ENCODE data around the gene DIS3L2.
A peak's percentile ranks its signal among the peaks of the same experiment; 100 is the strongest.

Gene DIS3L2

GRCh38 chr2:232024457-232024856, 62.9 kb downstream of the DIS3L2 start:
- peak; percentile 43 for DNase-seq (ENCODE audit: extremely low spot score)
- ChIA-PET CTCF (no interaction called here), POLR2A (interaction anchor here (1.6 kb wide), 1 partner anchor 37 kb away, joined by 3 read pairs; no protein-coding TSS in a partner anchor)
- TF ChIP-seq SUZ12 (IDR thresholded peaks at IDR 0.05) (no peak), HDGF (IDR thresholded peaks at IDR 0.05; ENCODE audit: borderline replicate concordance) (no peak), ZNF384 (IDR thresholded peaks at IDR 0.05) (peak; percentile 80), PKNOX1 (IDR thresholded peaks at IDR 0.05) (peak; percentile 87), ARNT (IDR thresholded peaks at IDR 0.05) (peak; percentile 89), TARDBP (IDR thresholded peaks at IDR 0.05) (no peak), L3MBTL2 (conservative IDR thresholded peaks at IDR 0.05) (no peak), CTBP1 (IDR thresholded peaks at IDR 0.05; ENCODE audit: borderline replicate concordance) (peak; percentile 89), SP1 (IDR thresholded peaks at IDR 0.05) (no peak)

- ChIA-PET POLR2A (no interaction called here), CTCF (interaction anchor here (1.0 kb wide), 1 partner anchor 102 kb away, joined by 3 read pairs; no protein-coding TSS in a partner anchor)
- no peak for TF ChIP-seq ARNT (IDR thresholded peaks at IDR 0.05)
- DNase-seq (ENCODE audit: extremely low spot score): no peak
These were observed 65.4 kb downstream of the DIS3L2 start for GRCh38 chr2:232026910-232027309.

GRCh38 chr2:232027530-232027929, 66.0 kb downstream of the DIS3L2 start:
- POLR2A ChIA-PET: no interaction called here
- TF ChIP-seq FOXA1 (IDR thresholded peaks at IDR 0.05): no peak
- no peak for TF ChIP-seq LEF1 (IDR thresholded peaks at IDR 0.05; ENCODE audit: borderline replicate concordance)
- TF ChIP-seq BHLHE40 (IDR thresholded peaks at IDR 0.05; ENCODE audit: borderline replicate concordance): no peak
- TF ChIP-seq HDGF (IDR thresholded peaks at IDR 0.05; ENCODE audit: borderline replicate concordance): no peak
- CTCF ChIA-PET: no interaction called here
- no peak for DNase-seq (ENCODE audit: extremely low spot score)

- DNase-seq (ENCODE audit: extremely low spot score): no peak
- ChIA-PET CTCF (interaction anchor here (0.7 kb wide), 1 partner anchor 111 kb away, joined by 4 read pairs; no protein-coding TSS in a partner anchor), POLR2A (no interaction called here)
- TF ChIP-seq BHLHE40 (IDR thresholded peaks at IDR 0.05; ENCODE audit: borderline replicate concordance): no peak
- TF ChIP-seq PKNOX1 (IDR thresholded peaks at IDR 0.05): no peak
- no peak for TF ChIP-seq SUZ12 (IDR thresholded peaks at IDR 0.05)
- no peak for TF ChIP-seq SP1 (IDR thresholded peaks at IDR 0.05)
- TF ChIP-seq ARNT (IDR thresholded peaks at IDR 0.05): no peak
- TF ChIP-seq TARDBP (IDR thresholded peaks at IDR 0.05): no peak
- no peak for TF ChIP-seq FOXM1 (IDR thresholded peaks at IDR 0.05; ENCODE audit: borderline replicate concordance)
- TF ChIP-seq ZNF384 (IDR thresholded peaks at IDR 0.05): no peak
- TF ChIP-seq FOXA1 (IDR thresholded peaks at IDR 0.05): no peak
- TF ChIP-seq ELF4 (IDR thresholded peaks at IDR 0.05): no peak
- TF ChIP-seq HDGF (IDR thresholded peaks at IDR 0.05; ENCODE audit: borderline replicate concordance): no peak
- TF ChIP-seq NFRKB (IDR thresholded peaks at IDR 0.05): no peak
- TF ChIP-seq L3MBTL2 (conservative IDR thresholded peaks at IDR 0.05): no peak
- no peak for TF ChIP-seq LEF1 (IDR thresholded peaks at IDR 0.05; ENCODE audit: borderline replicate concordance)
- TF ChIP-seq FOXK2 (IDR thresholded peaks at IDR 0.05): no peak
These were observed 66.6 kb downstream of the DIS3L2 start for GRCh38 chr2:232028071-232028470.

GRCh38 chr2:232028631-232029030, 67.1 kb downstream of the DIS3L2 start:
- POLR2A ChIA-PET: no interaction called here
- TF ChIP-seq HDGF (IDR thresholded peaks at IDR 0.05; ENCODE audit: borderline replicate concordance) (no peak), FOXA1 (IDR thresholded peaks at IDR 0.05) (no peak), NFRKB (IDR thresholded peaks at IDR 0.05) (no peak), LEF1 (IDR thresholded peaks at IDR 0.05; ENCODE audit: borderline replicate concordance) (no peak), CTBP1 (IDR thresholded peaks at IDR 0.05; ENCODE audit: borderline replicate concordance) (no peak), SP1 (IDR thresholded peaks at IDR 0.05) (no peak), ZNF384 (IDR thresholded peaks at IDR 0.05) (no peak), BHLHE40 (IDR thresholded peaks at IDR 0.05; ENCODE audit: borderline replicate concordance) (no peak), FOXM1 (IDR thresholded peaks at IDR 0.05; ENCODE audit: borderline replicate concordance) (no peak), ELF4 (IDR thresholded peaks at IDR 0.05) (no peak), TARDBP (IDR thresholded peaks at IDR 0.05) (no peak), FOXK2 (IDR thresholded peaks at IDR 0.05) (no peak), SUZ12 (IDR thresholded peaks at IDR 0.05) (no peak), L3MBTL2 (conservative IDR thresholded peaks at IDR 0.05) (no peak), PKNOX1 (IDR thresholded peaks at IDR 0.05) (no peak), ARNT (IDR thresholded peaks at IDR 0.05) (no peak)
- CTCF ChIA-PET: interaction anchor here (0.7 kb wide), 1 partner anchor 110 kb away, joined by 4 read pairs; no protein-coding TSS in a partner anchor
- no peak for DNase-seq (ENCODE audit: extremely low spot score)

- DNase-seq (ENCODE audit: extremely low spot score): no peak
- ChIA-PET POLR2A (no interaction called here), CTCF (no interaction called here)
- no peak for TF ChIP-seq ELF4 (IDR thresholded peaks at IDR 0.05)
- TF ChIP-seq BHLHE40 (IDR thresholded peaks at IDR 0.05; ENCODE audit: borderline replicate concordance): no peak
- TF ChIP-seq L3MBTL2 (conservative IDR thresholded peaks at IDR 0.05): no peak
- no peak for TF ChIP-seq LEF1 (IDR thresholded peaks at IDR 0.05; ENCODE audit: borderline replicate concordance)
- no peak for TF ChIP-seq TARDBP (IDR thresholded peaks at IDR 0.05)
- TF ChIP-seq FOXA1 (IDR thresholded peaks at IDR 0.05): no peak
- no peak for TF ChIP-seq PKNOX1 (IDR thresholded peaks at IDR 0.05)
These were observed 67.8 kb downstream of the DIS3L2 start for GRCh38 chr2:232029346-232029745.

Data from HEK293T (cell line).